CD14-positive monocyte (primary cell): ENCODE data around the gene CDK5R2. TPM values are rescaled to one million over a fixed set of nuclear protein-coding genes. Genes with fewer than 3 reads are reported as not detected.

ENCODE experiments used
- DNase-seq, 3 donors: peaks; one replicate each; pipeline ENCODE4 v3.0.0-alpha.2; 2011 to 2022
- H2AFZ ChIP-seq: 2 replicates; pipeline ENCODE4 v1.6.0; 2012; ENCODE audit warnings: mild to moderate bottlenecking, low read depth, low read length, inconsistent platforms; ENCODE audit not compliant: insufficient read depth, poor library complexity, severe bottlenecking
- H3K27ac ChIP-seq, 2 donors: 1 replicate in 1 of 2; 2 replicates in 1 of 2; pipeline ENCODE4 v1.5.1; 2012 to 2013; ENCODE audit warnings: low read length in 2 of 2, control low read depth in 1 of 2, inconsistent platforms in 1 of 2, low read depth in 1 of 2, mild to moderate bottlenecking in 1 of 2
- H3K27me3 ChIP-seq, 2 donors: one replicate each; pipeline versions ENCODE4 v1.6.0 to v1.6.1; 2011 to 2013; ENCODE audit warnings: low read length in 2 of 2; ENCODE audit not compliant: control insufficient read depth in 2 of 2, insufficient read depth in 2 of 2
- H3K36me3 ChIP-seq, 2 donors: replicated peaks in 1 of 2; 1 replicate in 1 of 2; 2 replicates in 1 of 2; pipeline versions ENCODE4 v1.5.1 to v1.6.1; 2012 to 2013; ENCODE audit warnings: low read length in 2 of 2, control low read depth in 1 of 2, inconsistent platforms in 1 of 2, mild to moderate bottlenecking in 1 of 2; ENCODE audit not compliant: insufficient read depth in 2 of 2, control insufficient read depth in 1 of 2
- H3K4me1 ChIP-seq, 2 donors: 1 replicate in 1 of 2; 2 replicates in 1 of 2; pipeline versions ENCODE4 v1.5.1 to v1.6.1; 2012 to 2013; ENCODE audit warnings: low read length in 2 of 2, control low read depth in 1 of 2, inconsistent platforms in 1 of 2, mild to moderate bottlenecking in 1 of 2, moderate library complexity in 1 of 2; ENCODE audit not compliant: insufficient read depth in 2 of 2, control insufficient read depth in 1 of 2
- H3K4me2 ChIP-seq: replicated peaks from 2 replicates; pipeline ENCODE3; 2012; ENCODE audit warnings: low read length, moderate library complexity, mild to moderate bottlenecking; ENCODE audit not compliant: poor library complexity, severe bottlenecking; ENCODE audit errors: extremely low read depth
- H3K4me3 ChIP-seq, 3 experiments: fragments of 200-600 bp in 1 of 3; sonication (generic) in 1 of 3; replicated peaks in 1 of 3; 1 replicate in 2 of 3; 2 replicates in 1 of 3; pipeline ENCODE4 v1.5.1; 2011 to 2013; ENCODE audit warnings: low read length in 3 of 3, mild to moderate bottlenecking in 3 of 3, control low read depth in 2 of 3, low read depth in 2 of 3, inconsistent platforms in 1 of 3, moderate library complexity in 1 of 3
- H3K79me2 ChIP-seq: 2 replicates; pipeline ENCODE4 v1.6.0; 2012; ENCODE audit warnings: mild to moderate bottlenecking, control low read depth, inconsistent platforms, low read length, moderate library complexity; ENCODE audit not compliant: insufficient read depth
- H3K9ac ChIP-seq: 2 replicates; pipeline ENCODE4 v1.6.0; 2017; ENCODE audit warnings: low read length, mild to moderate bottlenecking; ENCODE audit not compliant: insufficient read depth, poor library complexity, severe bottlenecking
- H3K9me3 ChIP-seq, 2 donors: replicated peaks in 1 of 2; 1 replicate in 1 of 2; 2 replicates in 1 of 2; pipeline versions ENCODE4 v1.5.1 to v1.6.1; 2012 to 2013; ENCODE audit warnings: low read length in 2 of 2, control low read depth in 1 of 2; ENCODE audit not compliant: control insufficient read depth in 1 of 2, insufficient read depth in 1 of 2
- H4K20me1 ChIP-seq: 2 replicates; pipeline ENCODE4 v1.6.0; 2012; ENCODE audit warnings: mild to moderate bottlenecking, low read length, control low read depth, moderate library complexity; ENCODE audit not compliant: insufficient read depth
- H3K27ac Mint-ChIP-seq, 7 donors: one replicate each; pipeline ENCODE4 v1.8.0; 2020; ENCODE audit warnings: mild to moderate bottlenecking in 7 of 7, mixed read lengths in 7 of 7, moderate library complexity in 6 of 7, inconsistent platforms in 2 of 7
- H3K27me3 Mint-ChIP-seq, 3 donors: one replicate each; pipeline ENCODE4 v1.8.0; 2021 to 2022; ENCODE audit warnings: low read depth in 3 of 3, mild to moderate bottlenecking in 3 of 3, mixed read lengths in 3 of 3, moderate library complexity in 3 of 3, inconsistent platforms in 1 of 3
- H3K36me3 Mint-ChIP-seq, 2 donors: one replicate each; pipeline ENCODE4 v1.8.0; 2020; ENCODE audit warnings: mixed read lengths in 2 of 2, inconsistent platforms in 1 of 2, mild to moderate bottlenecking in 1 of 2
- H3K4me1 Mint-ChIP-seq: one replicate; pipeline ENCODE4 v1.8.0; 2020; ENCODE audit warnings: mild to moderate bottlenecking, mixed read lengths
- H3K4me3 Mint-ChIP-seq, 2 donors: one replicate each; pipeline ENCODE4 v1.8.0; 2020; ENCODE audit warnings: mild to moderate bottlenecking in 2 of 2, mixed read lengths in 2 of 2, moderate library complexity in 1 of 2
- H3K9me3 Mint-ChIP-seq, 7 donors: one replicate each; pipeline ENCODE4 v1.8.0; 2020 to 2022; ENCODE audit warnings: mixed read lengths in 7 of 7, mild to moderate bottlenecking in 6 of 7, moderate library complexity in 6 of 7, inconsistent platforms in 2 of 7
- CTCF ChIP-seq: fragments of 200-600 bp; IDR thresholded peaks from one replicate; pipeline ENCODE4 v1.8.0; 2022; ENCODE audit warnings: antibody characterized with exemption, mild to moderate bottlenecking
- WGBS: methylation state at CpG from one replicate; pipeline ENCODE4 v1.1.5; 2013; ENCODE audit warnings: missing lambda C conversion rate; ENCODE audit not compliant: insufficient coverage; 5-methylcytosine and 5-hydroxymethylcytosine counted together
- intact Hi-C, 2 donors: fragments of 100-400 bp; cut with micrococcal nuclease; formaldehyde crosslinking; loops; one replicate each; pipeline versions ENCODE4 v1.15.0 to v1.15.1; 2023
- polyA plus RNA-seq, 3 donors: library from polyadenylated mRNA; depleted of rRNA in 1 of 3; unstranded in 2 of 3; stranded (reverse) in 1 of 3; fragments of 300-500 nt in 2 of 3; fragments of >200 nt in 1 of 3; fragmentation: Illumina TruSeq in 2 of 3; gene quantifications; 1 replicate in 2 of 3; 2 replicates in 1 of 3; pipeline ENCODE4 v1.2.3, GENCODE V29; 2012 to 2021

Gene CDK5R2
- polyA plus RNA-seq, 3 donors: not detected

GRCh38 chr2:219001100-219001576 lies 41.7 kb downstream of the CDK5R2 start:
- Histone ChIP-seq H2AFZ (no peak overlapping the region), H3K79me2 (no peaks in the 10 kb centered on the region), H3K27ac (no peak overlapping the region), H3K27me3 (peaks cover 46 to 94% of the 10 kb centered on the region in 2 donors), H3K9ac (no peak overlapping the region), H4K20me1 (no peaks in the 10 kb centered on the region), H3K9me3 (peaks cover 0 to 25% of the 10 kb centered on the region in 2 donors), H3K4me1 (peaks cover 3 to 4% of the 10 kb centered on the region in 2 donors), H3K36me3 (no peaks in the 10 kb centered on the region), H3K4me2 (no peak overlapping the region), H3K4me3 (no peak overlapping the region)
- H3K27me3 Mint-ChIP-seq: peaks cover 81 to 95% (median 91%) of the 10 kb centered on the region in 3 donors
- H3K9me3 Mint-ChIP-seq: peaks cover 0 to 20% (median 3%) of the 10 kb centered on the region in 7 donors
- H3K4me3 Mint-ChIP-seq: peak overlapping the region in 1 of 2 donors; percentile 30
- TF ChIP-seq CTCF: no peak
- H3K36me3 Mint-ChIP-seq: peaks cover 0 to 2% of the 10 kb centered on the region in 2 donors
- DNase-seq: no peak
- peaks cover 8% of the 10 kb centered on the region for H3K4me1 Mint-ChIP-seq
- 5% methylated on average over 26 of the region's 26 CpGs for WGBS
- intact Hi-C loops: no loop called here
- H3K27ac Mint-ChIP-seq: no peak overlapping the region

GRCh38 chr2:219001577-219002394 lies 42.3 kb downstream of the CDK5R2 start:
- Histone ChIP-seq H3K4me3 (no peak overlapping the region), H3K9me3 (peaks cover 0 to 25% of the 10 kb centered on the region in 2 donors), H3K4me1 (no peaks in the 10 kb centered on the region), H2AFZ (no peak overlapping the region), H3K9ac (no peak overlapping the region), H3K27ac (no peak overlapping the region), H4K20me1 (no peaks in the 10 kb centered on the region), H3K36me3 (no peaks in the 10 kb centered on the region), H3K4me2 (no peak overlapping the region), H3K27me3 (peaks cover 46 to 88% of the 10 kb centered on the region in 2 donors), H3K79me2 (no peaks in the 10 kb centered on the region)
- Mint-ChIP-seq H3K36me3 (peaks cover 0 to 2% of the 10 kb centered on the region in 2 donors), H3K4me1 (peaks cover 6% of the 10 kb centered on the region), H3K27me3 (peaks cover 81 to 95% (median 87%) of the 10 kb centered on the region in 3 donors), H3K9me3 (peaks cover 0 to 15% (median 3%) of the 10 kb centered on the region in 7 donors), H3K27ac (no peak overlapping the region), H3K4me3 (peak overlapping the region in 1 of 2 donors; percentile 67)
- TF ChIP-seq CTCF: no peak
- WGBS: 2% methylated on average over 58 of the region's 70 CpGs
- no peak for DNase-seq
- intact Hi-C loops: no loop called here
